ENCODE measurements around the gene ZNF134.

The ZNF134 gene

GRCh38 chr19:57613941-57614743, at the start of gene ZNF134:
TSS of gene ZNF134 (plus strand) at chr19:57614242. CDS start at chr19:57619469, 5,227 bp downstream.
- intact Hi-C loops (cut with micrococcal nuclease): loop anchor here (1.0 kb wide), 2 partner anchors 15 to 19 kb away; partner anchors contain the start of genes ZNF211 and ZNF530
- H3K27me3 Mint-ChIP-seq: peaks cover 2% of the 10 kb centered on the region
- H3K36me3 Mint-ChIP-seq (ENCODE audit: low read depth): peaks cover 53% of the 10 kb centered on the region
- peak within 1 kb of the TSS; percentile 93 for H3K4me3 Mint-ChIP-seq
- H3K4me1 Mint-ChIP-seq (ENCODE audit: low read depth): peaks cover 36% of the 10 kb centered on the region
- H3K9me3 Mint-ChIP-seq: peaks cover 85% of the 10 kb centered on the region
- peak within 1 kb of the TSS; percentile 78 for H3K27ac Mint-ChIP-seq

DNA sequence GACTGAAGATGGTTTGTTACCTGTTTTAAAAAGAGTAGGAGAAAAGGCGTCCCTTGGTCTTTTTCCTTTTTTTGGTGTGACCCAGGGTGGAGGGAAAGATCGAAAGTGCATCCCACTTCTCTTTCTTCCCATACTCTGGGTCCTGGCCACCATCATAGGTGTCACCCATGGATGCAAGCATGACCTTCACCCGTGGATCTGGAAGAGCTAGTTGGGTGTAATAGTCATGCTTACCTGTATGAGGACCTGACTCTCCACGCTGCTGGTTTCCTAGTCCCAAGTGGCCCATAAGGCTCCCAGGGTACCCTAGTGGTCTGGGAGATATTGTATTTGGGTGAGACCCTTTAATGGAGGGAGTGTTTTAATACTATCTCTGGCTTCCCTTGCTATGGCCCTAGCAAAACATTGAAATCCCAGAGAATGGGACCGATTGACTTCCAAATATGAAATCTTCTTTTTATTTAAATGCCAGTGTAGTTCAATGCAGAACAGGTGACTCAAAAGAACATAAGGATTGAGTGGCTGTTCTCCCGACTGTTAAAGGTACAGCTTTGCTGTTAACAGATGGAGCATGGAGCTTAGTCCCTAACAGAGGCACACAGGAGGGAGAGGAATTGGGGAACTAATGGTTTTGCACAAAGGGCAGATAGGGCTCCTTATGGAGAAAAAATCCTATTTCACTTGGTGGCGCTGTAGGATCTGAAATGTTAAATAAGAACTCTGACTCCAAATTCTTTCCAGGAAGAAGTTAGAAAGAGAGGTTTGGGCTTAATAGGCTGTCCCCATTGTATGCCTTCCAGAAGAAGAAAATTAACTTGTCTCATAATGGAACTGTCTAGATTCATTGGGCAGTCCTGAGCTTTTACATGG, 47.4 kb upstream of the ZNF134 start:
- no peak overlapping the region for H3K4me3 Mint-ChIP-seq
- H3K27me3 Mint-ChIP-seq: no peaks in the 10 kb centered on the region
- intact Hi-C loops (cut with micrococcal nuclease): no loop called here
- no peaks in the 10 kb centered on the region for H3K36me3 Mint-ChIP-seq (ENCODE audit: low read depth)
- H3K27ac Mint-ChIP-seq: no peak overlapping the region
- H3K9me3 Mint-ChIP-seq: peaks cover 95% of the 10 kb centered on the region
- H3K4me1 Mint-ChIP-seq (ENCODE audit: low read depth): no peaks in the 10 kb centered on the region

DNA sequence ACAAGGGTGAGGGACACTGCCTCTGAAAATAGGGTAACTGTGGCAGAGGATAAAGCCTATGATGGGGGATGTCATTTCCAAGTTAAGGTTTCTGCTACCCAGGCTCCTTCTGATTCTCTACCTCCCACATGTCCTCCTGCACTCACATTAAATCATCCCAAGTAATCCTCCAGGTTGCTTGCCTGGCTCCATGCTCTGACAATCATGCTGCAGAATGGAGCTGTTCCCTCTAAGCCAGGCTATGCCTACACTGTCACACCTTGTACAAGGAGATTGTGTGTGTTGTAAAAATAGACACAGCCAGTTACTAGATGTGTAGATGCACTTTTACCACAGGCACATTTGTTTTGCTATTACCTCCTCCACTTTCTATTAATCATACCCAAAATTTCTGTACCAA, 43.3 kb upstream of the ZNF134 start:
- H3K4me1 Mint-ChIP-seq (ENCODE audit: low read depth): no peaks in the 10 kb centered on the region
- H3K27ac Mint-ChIP-seq: no peak overlapping the region
- H3K4me3 Mint-ChIP-seq: no peak overlapping the region
- intact Hi-C loops (cut with micrococcal nuclease): no loop called here
- H3K36me3 Mint-ChIP-seq (ENCODE audit: low read depth): peaks cover 40% of the 10 kb centered on the region
- no peaks in the 10 kb centered on the region for H3K27me3 Mint-ChIP-seq
- peaks cover 100% of the 10 kb centered on the region for H3K9me3 Mint-ChIP-seq

- Mint-ChIP-seq H3K4me1 (ENCODE audit: low read depth) (peaks cover 12% of the 10 kb centered on the region), H3K27me3 (no peaks in the 10 kb centered on the region), H3K36me3 (ENCODE audit: low read depth) (peaks cover 58% of the 10 kb centered on the region), H3K9me3 (peaks cover 100% of the 10 kb centered on the region), H3K4me3 (no peak overlapping the region), H3K27ac (no peak overlapping the region)
- intact Hi-C loops (cut with micrococcal nuclease): no loop called here
These were observed 41.6 kb upstream of the ZNF134 start for GRCh38 chr19:57572415-57572947.

- Mint-ChIP-seq H3K27ac (no peak overlapping the region), H3K4me3 (no peak overlapping the region), H3K4me1 (ENCODE audit: low read depth) (peaks cover 20% of the 10 kb centered on the region), H3K36me3 (ENCODE audit: low read depth) (peaks cover 64% of the 10 kb centered on the region), H3K9me3 (peaks cover 80% of the 10 kb centered on the region), H3K27me3 (no peaks in the 10 kb centered on the region)
- intact Hi-C loops (cut with micrococcal nuclease): loop anchor here (5.0 kb wide), 1 partner anchor 56 kb away; the partner anchor contains the start of gene ZNF211
These were observed 37.4 kb upstream of the ZNF134 start for GRCh38 chr19:57576661-57577060.

GRCh38 chr19:57578487-57579205, 35.4 kb upstream of the ZNF134 start, which contains the start of gene ZNF416:
TSS of gene ZNF416 (minus strand) at chr19:57578911. CDS start at chr19:57578704, 207 bp downstream.
- Mint-ChIP-seq H3K9me3 (peaks cover 76% of the 10 kb centered on the region), H3K36me3 (ENCODE audit: low read depth) (peaks cover 53% of the 10 kb centered on the region), H3K27me3 (no peaks in the 10 kb centered on the region), H3K4me1 (ENCODE audit: low read depth) (peaks cover 22% of the 10 kb centered on the region), H3K4me3 (peak within 1 kb of the TSS; percentile 82), H3K27ac (peak within 1 kb of the TSS; percentile 74)
- intact Hi-C loops (cut with micrococcal nuclease): loop anchor here (2.0 to 5.0 kb wide), 2 partner anchors 52 to 54 kb away; partner anchors contain the start of genes ZNF211 and ZNF549

DNA sequence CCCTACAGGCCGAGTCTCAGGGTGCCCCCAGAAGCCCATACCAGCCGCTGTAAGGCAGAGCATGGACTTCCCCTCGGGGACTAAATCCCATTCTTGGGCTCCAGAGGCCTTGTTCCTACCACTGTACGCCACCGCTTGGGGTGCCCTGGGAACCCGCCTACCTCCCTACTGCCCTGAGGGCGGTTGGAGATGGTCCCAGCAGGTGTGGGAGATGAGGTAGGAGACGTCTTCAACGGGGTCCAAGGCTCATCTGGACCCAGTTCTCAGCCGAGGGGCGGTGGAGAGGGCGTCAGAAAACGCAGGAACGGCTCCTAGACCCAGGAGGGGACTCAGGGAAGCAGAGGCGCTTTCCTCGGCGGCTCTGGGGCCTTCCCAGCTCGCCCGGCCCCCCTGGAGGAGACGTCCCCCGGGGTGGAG, 30.9 kb upstream of the ZNF134 start:
- H3K9me3 Mint-ChIP-seq: peaks cover 67% of the 10 kb centered on the region

GRCh38 chr19:57583521-57584416, 30.3 kb upstream of the ZNF134 start, which contains the start of gene ZIK1:
TSS of gene ZIK1 (plus strand) at chr19:57584145. CDS start at chr19:57584357, 212 bp downstream.
- H3K4me1 Mint-ChIP-seq (ENCODE audit: low read depth): peaks cover 16% of the 10 kb centered on the region
- intact Hi-C loops (cut with micrococcal nuclease): no loop called here
- H3K4me3 Mint-ChIP-seq: peak within 1 kb of the TSS; percentile 90
- H3K27me3 Mint-ChIP-seq: no peaks in the 10 kb centered on the region
- H3K36me3 Mint-ChIP-seq (ENCODE audit: low read depth): peaks cover 60% of the 10 kb centered on the region
- peaks cover 73% of the 10 kb centered on the region for H3K9me3 Mint-ChIP-seq
- H3K27ac Mint-ChIP-seq: peak within 1 kb of the TSS; percentile 74

More for the DNA sequence above, 30.9 kb upstream of the ZNF134 start:
- peaks cover 54% of the 10 kb centered on the region for H3K36me3 Mint-ChIP-seq (ENCODE audit: low read depth)
- peak overlapping the region; percentile 90 for H3K4me3 Mint-ChIP-seq
- intact Hi-C loops (cut with micrococcal nuclease): no loop called here
- peak overlapping the region; percentile 74 for H3K27ac Mint-ChIP-seq
- H3K27me3 Mint-ChIP-seq: no peaks in the 10 kb centered on the region
- H3K4me1 Mint-ChIP-seq (ENCODE audit: low read depth): peaks cover 18% of the 10 kb centered on the region

- H3K36me3 Mint-ChIP-seq (ENCODE audit: low read depth): peaks cover 91% of the 10 kb centered on the region
- H3K9me3 Mint-ChIP-seq: peaks cover 82% of the 10 kb centered on the region
- no peak overlapping the region for H3K4me3 Mint-ChIP-seq
These were observed 26.5 kb upstream of the ZNF134 start for GRCh38 chr19:57587529-57587928.

GRCh38 chr19:57599377-57599760, 14.7 kb upstream of the ZNF134 start:
- Mint-ChIP-seq H3K36me3 (ENCODE audit: low read depth) (peaks cover 37% of the 10 kb centered on the region), H3K4me3 (peak overlapping the region; percentile 77), H3K27ac (peak overlapping the region; percentile 65), H3K9me3 (peaks cover 81% of the 10 kb centered on the region), H3K4me1 (ENCODE audit: low read depth) (peaks cover 17% of the 10 kb centered on the region), H3K27me3 (peaks cover 3% of the 10 kb centered on the region)
- intact Hi-C loops (cut with micrococcal nuclease): loop anchor here (1.0 kb wide), 1 partner anchor 15 kb away; the partner anchor contains the start of gene ZNF134

More at GRCh38 chr19:57587529-57587928, 26.5 kb upstream of the ZNF134 start:
- intact Hi-C loops (cut with micrococcal nuclease): no loop called here
- no peaks in the 10 kb centered on the region for H3K27me3 Mint-ChIP-seq
- no peak overlapping the region for H3K27ac Mint-ChIP-seq
- H3K4me1 Mint-ChIP-seq (ENCODE audit: low read depth): peaks cover 16% of the 10 kb centered on the region

DNA sequence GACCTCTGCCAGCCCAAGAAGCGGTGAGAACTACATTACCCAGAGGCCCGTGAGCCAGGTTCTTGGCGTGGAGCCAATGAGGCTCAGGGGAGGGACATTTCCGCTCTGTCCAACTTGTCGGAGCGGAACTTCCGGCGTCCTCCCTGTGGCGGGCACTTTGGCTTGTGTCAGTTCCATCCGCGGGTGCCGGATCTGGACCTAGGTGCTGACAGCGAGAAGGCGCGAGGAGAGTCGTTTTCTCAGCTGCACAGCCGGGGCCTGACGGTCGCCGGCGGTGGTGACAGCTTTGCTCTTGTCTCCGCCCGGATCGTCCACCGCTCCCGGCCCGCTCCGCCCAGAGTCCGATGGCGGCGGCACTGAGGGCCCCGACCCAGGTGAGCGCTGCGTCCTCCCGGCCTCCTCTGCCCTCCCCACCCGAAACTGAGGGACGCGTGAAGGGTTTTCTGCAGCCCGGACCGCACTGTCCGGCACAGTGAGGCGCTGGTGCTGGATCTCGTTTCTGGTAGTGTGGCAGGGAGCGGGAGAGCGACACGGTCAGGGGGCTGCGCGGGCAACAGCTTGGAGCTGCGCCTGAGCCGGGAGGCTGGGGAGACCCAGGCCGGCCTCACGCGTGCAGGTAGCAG, 14.2 kb upstream of the ZNF134 start, which contains the start of gene ZNF530:
Gene ZNF530, plus strand, starts transcription at position 125 of the 623 bp plus-strand sequence. CDS start 4,461 bp downstream, outside the sequence.
- H3K4me3 Mint-ChIP-seq: peak within 1 kb of the TSS; percentile 77
- peaks cover 17% of the 10 kb centered on the region for H3K4me1 Mint-ChIP-seq (ENCODE audit: low read depth)
- H3K9me3 Mint-ChIP-seq: peaks cover 81% of the 10 kb centered on the region
- H3K36me3 Mint-ChIP-seq (ENCODE audit: low read depth): peaks cover 42% of the 10 kb centered on the region
- H3K27ac Mint-ChIP-seq: peak within 1 kb of the TSS; percentile 65
- intact Hi-C loops (cut with micrococcal nuclease): loop anchor here (1.0 kb wide), 1 partner anchor 14 kb away; the partner anchor contains the start of gene ZNF134
- H3K27me3 Mint-ChIP-seq: peaks cover 3% of the 10 kb centered on the region

- Mint-ChIP-seq H3K9me3 (peaks cover 91% of the 10 kb centered on the region), H3K36me3 (ENCODE audit: low read depth) (peaks cover 59% of the 10 kb centered on the region)
- intact Hi-C loops (cut with micrococcal nuclease): no loop called here
These were observed 7.1 kb upstream of the ZNF134 start for GRCh38 chr19:57606931-57607330.

More at GRCh38 chr19:57606931-57607330, 7.1 kb upstream of the ZNF134 start:
- H3K4me1 Mint-ChIP-seq (ENCODE audit: low read depth): peaks cover 3% of the 10 kb centered on the region
- H3K4me3 Mint-ChIP-seq: no peak overlapping the region
- H3K27me3 Mint-ChIP-seq: no peaks in the 10 kb centered on the region
- H3K27ac Mint-ChIP-seq: no peak overlapping the region
